Heart left ventricle (tissue), 16 donors: ENCODE measurements around the gene ANKH. TPM values are rescaled to one million over a fixed set of nuclear protein-coding genes. Genes with fewer than 3 reads are reported as not detected.
A peak's percentile ranks its signal among the peaks of the same experiment; 100 is the strongest.
"Not testable (repeated sequence)": the region's sequence is repeated elsewhere in the genome, so short reads cannot be mapped to it uniquely, and the experiment has no call there.

Experiments
- ATAC-seq, 4 donors: fragments of 200-7000 bp; cut with Tn5 transposase; one replicate each; pipeline ENCODE4 v1.9.1; 2020 to 2022; ENCODE audit warnings: moderate library complexity in 4 of 4, mild to moderate bottlenecking in 3 of 4, moderate number of reproducible peaks in 1 of 4
- DNase-seq, 5 donors: peaks; one replicate each; pipeline ENCODE4 v3.0.0-alpha.2; 2020
- H3K27ac ChIP-seq, 12 donors: fragments of 200-600 bp; sonication (generic) in 4 of 12; one replicate each; pipeline versions ENCODE4 v1.5.0 to v1.8.0; 2016 to 2022; ENCODE audit warnings: mild to moderate bottlenecking in 2 of 12
- H3K27me3 ChIP-seq, 9 donors: fragments of 200-600 bp; sonication (generic) in 2 of 9; one replicate each; pipeline versions ENCODE4 v1.5.1 to v1.8.0; 2016 to 2022; ENCODE audit warnings: mild to moderate bottlenecking in 3 of 9
- H3K36me3 ChIP-seq, 9 donors: fragments of 200-600 bp; sonication (generic) in 2 of 9; one replicate each; pipeline versions ENCODE4 v1.5.0 to v1.8.0; 2018 to 2022; ENCODE audit warnings: mild to moderate bottlenecking in 2 of 9
- H3K4me1 ChIP-seq, 12 donors: fragments of 200-600 bp; sonication (generic) in 4 of 12; one replicate each; pipeline versions ENCODE4 v1.5.0 to v1.8.0; 2016 to 2022; ENCODE audit warnings: mild to moderate bottlenecking in 3 of 12
- H3K4me3 ChIP-seq, 12 donors: fragments of 200-600 bp; sonication (generic) in 4 of 12; one replicate each; pipeline versions ENCODE4 v1.5.0 to v1.8.0; 2017 to 2022; ENCODE audit warnings: mild to moderate bottlenecking in 9 of 12, moderate library complexity in 4 of 12
- H3K9me3 ChIP-seq, 12 donors: fragments of 200-600 bp; sonication (generic) in 4 of 12; one replicate each; pipeline versions ENCODE4 v1.5.0 to v1.8.0; 2016 to 2022; ENCODE audit warnings: mild to moderate bottlenecking in 1 of 12
- POLR2A ChIP-seq, 2 donors: fragments of 450-650 bp; IDR thresholded peaks; one replicate each; pipeline ENCODE4 v1.6.1; 2017; ENCODE audit warnings: antibody characterized with exemption in 2 of 2, mild to moderate bottlenecking in 2 of 2, moderate library complexity in 2 of 2
- WGBS, 4 donors: extraction: QIAGEN DNeasy Blood & Tissue Kit in 2 of 4; methylation state at CpG; one replicate each; pipeline versions ENCODE4 v1.1.5 to v1.1.7; 2013 to 2018; 5-methylcytosine and 5-hydroxymethylcytosine counted together
- intact Hi-C, 10 donors: fragments of 100-400 bp; cut with DNase I; formaldehyde crosslinking; loops; one replicate each; pipeline versions ENCODE4 v1.11.1 to v1.14.2; 2022
- polyA plus RNA-seq, 2 donors: library from polyadenylated mRNA; stranded (reverse); fragments of 200-250 nt; gene quantifications; one replicate each; pipeline ENCODE4 v1.2.3, GENCODE V29; 2013
- total RNA-seq, 9 donors: library from RNA; depleted of rRNA in 2 of 9; stranded (reverse); fragments of >200 nt in 2 of 9; fragmentation: NEBNext Ultra II Directional in 3 of 9; extraction: Animal tissue kit (Norgen Biotek cat#: 25700) in 3 of 9; gene quantifications; one replicate each; pipeline versions ENCODE4 v1.1.0 to v1.2.4, GENCODE V29; 2016 to 2023
- TF ChIP-seq, protein P1 (sequence below), 12 donors: fragments of 200-600 bp; sonication (generic) in 4 of 12; IDR thresholded peaks; one replicate each; pipeline versions ENCODE4 v1.5.0 to v1.8.0; 2018 to 2022; ENCODE audit warnings: antibody characterized with exemption in 12 of 12, mild to moderate bottlenecking in 5 of 12
- donor health status: ischemic (EF 13 %, LVEDD 7.1; RV severe dilation, severe dysfunction).
- donor health status: healthy with polysubstance abuse.
- donor health status: DM: no; HTN: yes; CAD: no.
- donor health status: DM: no; HTN: no; CAD: no.
- donor health status: ischemic (EF 25% LVEDD 6.9; RV normal size, moderate dysfunction).
- donor health status: ischemic (EF 25% LVEDD 5.7; RV mildly dilated, moderate dysfunction).
- donor health status: healthy.
- donor health status: DM: yes; HTN: yes; CAD: no.
- donor health status: ischemic (EF 35%, LVEDD 5.7; RV mildly dilated, moderate dysfunction).
- donor health status: nonischemic (EF 11% LVEDD 7.7; RV severe dilation, severe dysfunction).
- donor health status: DM: yes; HTN: yes; CAD: no.
- donor health status: PGD.
- donor health status: ischemic (EF 29% LVEDD 5.4; RV normal size, mild dysfunction).
- donor health status: nonischemic (EF 23%, LVEDD 6.1; RV moderate dilation, normal function).

ANKH gene
- total and polyA plus RNA-seq, 11 donors, result 54.1 to 260 (median 168) TPM

DNA sequence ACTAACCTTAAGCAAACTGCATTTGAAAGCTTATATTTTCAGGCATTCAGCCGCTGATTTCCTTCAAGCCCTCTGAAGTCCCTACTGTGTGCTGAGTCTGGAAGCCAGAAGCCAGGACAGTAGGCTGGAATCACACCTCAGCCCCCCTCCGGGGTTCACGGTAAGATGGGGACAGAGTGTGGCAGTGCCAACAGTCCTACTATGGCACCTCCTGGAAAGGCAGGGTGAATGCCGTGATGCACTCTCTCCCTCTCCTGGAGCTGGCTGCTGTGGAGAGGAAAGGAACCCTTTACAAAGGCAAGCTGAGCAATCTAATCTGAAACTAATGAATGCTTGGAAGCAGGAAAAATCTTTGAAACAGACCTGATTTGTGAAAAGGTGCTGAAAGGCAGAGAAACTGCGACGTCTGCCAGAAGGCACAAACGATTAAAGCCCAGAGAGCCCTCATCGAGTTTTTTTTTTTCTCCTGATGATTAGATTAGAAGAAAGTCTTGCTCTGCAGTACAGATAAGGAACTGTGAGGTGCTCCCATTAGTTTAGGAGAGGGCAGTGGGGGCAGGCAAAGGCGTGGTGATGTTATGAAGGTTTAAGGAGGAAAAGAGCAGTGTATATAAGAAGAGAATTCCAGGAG, 21.0 kb downstream of the ANKH start:
- WGBS, 4 donors, result 33 to 51% (median 43%) methylated on average over 9 of the region's 9 CpGs

DNA sequence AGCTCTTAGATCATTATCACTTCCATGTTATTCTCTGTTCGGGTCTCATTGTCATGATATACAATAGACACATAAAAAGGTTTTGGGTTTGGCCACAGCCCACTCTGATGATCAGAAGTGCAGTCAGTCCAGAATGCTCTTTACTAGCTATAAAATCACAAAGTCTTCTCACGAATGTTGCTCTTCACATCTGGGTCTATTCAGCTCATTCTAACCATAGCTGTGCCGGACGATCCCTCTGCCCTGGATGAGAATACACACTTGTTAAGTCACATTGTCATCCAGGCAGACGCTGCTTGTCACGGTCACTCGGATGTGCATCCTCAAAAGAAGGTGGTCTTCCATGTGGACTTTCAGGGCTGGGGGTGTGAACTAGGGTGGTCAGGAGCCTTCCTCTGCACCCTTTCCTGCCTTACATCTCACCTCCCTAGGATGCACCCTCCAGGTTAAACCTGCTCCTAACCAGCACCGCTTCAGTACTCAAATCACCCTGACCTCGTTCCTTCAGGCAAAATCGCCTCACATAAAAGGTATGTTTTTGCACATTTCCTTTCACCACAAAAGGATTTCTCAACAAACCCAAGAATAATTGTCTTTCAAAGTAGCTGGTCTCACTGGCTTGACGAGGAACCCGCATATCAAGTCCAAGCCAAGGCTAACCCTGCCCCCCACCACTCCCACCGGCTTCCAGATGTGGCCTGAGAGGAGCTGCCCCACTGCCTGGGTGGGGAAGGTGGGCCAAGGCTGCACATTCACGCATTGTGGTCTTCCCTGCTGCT, 21.9 kb downstream of the ANKH start:
- Histone ChIP-seq H3K36me3 (peaks cover 0 to 32% (median 0%) of the 10 kb centered on the region in 9 donors), H3K27ac (no peak overlapping the region), H3K27me3 (no peaks in the 10 kb centered on the region), H3K9me3 (no peaks in the 10 kb centered on the region), H3K4me1 (peaks cover 3 to 53% (median 22%) of the 10 kb centered on the region in 12 donors), H3K4me3 (no peak overlapping the region)
- intact Hi-C loops, result loop anchor here in 1 of 10 donors (10.0 kb wide), 1 partner anchor 105 kb away; no protein-coding TSS in a partner anchor
- WGBS, 4 donors, result 83 to 87% (median 86%) methylated on average over 14 of the region's 14 CpGs
- no peak for TF ChIP-seq POLR2A (IDR thresholded peaks at IDR 0.05)
- TF ChIP-seq, protein P1, sequence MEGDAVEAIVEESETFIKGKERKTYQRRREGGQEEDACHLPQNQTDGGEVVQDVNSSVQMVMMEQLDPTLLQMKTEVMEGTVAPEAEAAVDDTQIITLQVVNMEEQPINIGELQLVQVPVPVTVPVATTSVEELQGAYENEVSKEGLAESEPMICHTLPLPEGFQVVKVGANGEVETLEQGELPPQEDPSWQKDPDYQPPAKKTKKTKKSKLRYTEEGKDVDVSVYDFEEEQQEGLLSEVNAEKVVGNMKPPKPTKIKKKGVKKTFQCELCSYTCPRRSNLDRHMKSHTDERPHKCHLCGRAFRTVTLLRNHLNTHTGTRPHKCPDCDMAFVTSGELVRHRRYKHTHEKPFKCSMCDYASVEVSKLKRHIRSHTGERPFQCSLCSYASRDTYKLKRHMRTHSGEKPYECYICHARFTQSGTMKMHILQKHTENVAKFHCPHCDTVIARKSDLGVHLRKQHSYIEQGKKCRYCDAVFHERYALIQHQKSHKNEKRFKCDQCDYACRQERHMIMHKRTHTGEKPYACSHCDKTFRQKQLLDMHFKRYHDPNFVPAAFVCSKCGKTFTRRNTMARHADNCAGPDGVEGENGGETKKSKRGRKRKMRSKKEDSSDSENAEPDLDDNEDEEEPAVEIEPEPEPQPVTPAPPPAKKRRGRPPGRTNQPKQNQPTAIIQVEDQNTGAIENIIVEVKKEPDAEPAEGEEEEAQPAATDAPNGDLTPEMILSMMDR (IDR thresholded peaks at IDR 0.05), result no peak
- ATAC-seq (no peak), DNase-seq (no peak)

More for the DNA sequence above, 21.0 kb downstream of the ANKH start:
- Histone ChIP-seq H3K27ac (peak overlapping the region in 2 of 12 donors; percentile 7 to 15), H3K36me3 (peaks cover 0 to 24% (median 0%) of the 10 kb centered on the region in 9 donors), H3K27me3 (no peaks in the 10 kb centered on the region), H3K4me1 (peaks cover 3 to 62% (median 26%) of the 10 kb centered on the region in 12 donors), H3K4me3 (no peak overlapping the region), H3K9me3 (no peaks in the 10 kb centered on the region)
- ATAC-seq (peak in 3 of 4 donors; percentile 28 to 57 (median 31)), DNase-seq (no peak)
- intact Hi-C loops, result loop anchor here in 1 of 10 donors (10.0 kb wide), 1 partner anchor 106 kb away; no protein-coding TSS in a partner anchor
- TF ChIP-seq, protein P1 (IDR thresholded peaks at IDR 0.05), result no peak
- TF ChIP-seq POLR2A (IDR thresholded peaks at IDR 0.05), result no peak

DNA sequence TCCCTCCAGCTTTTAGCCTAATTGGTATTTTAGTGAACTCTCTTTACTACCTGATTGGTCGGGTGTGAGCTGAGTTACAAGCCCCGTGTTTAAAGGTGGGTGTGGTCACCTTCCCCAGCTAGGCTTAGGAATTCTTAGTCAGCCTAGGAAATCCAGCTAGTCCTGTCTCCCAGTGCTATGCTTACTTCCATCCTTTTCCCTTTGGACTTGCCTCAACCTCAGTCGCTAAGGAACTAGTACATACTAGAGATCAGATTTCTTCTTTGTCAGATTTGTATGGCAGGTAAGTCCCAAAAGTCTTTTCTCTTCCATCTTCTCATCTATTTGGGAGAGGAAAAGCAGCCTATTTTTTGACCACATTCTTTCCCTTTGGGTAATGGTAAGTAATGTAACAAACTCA, 22.6 kb downstream of the ANKH start:
- Histone ChIP-seq H3K4me1 (peaks cover 3 to 50% (median 21%) of the 10 kb centered on the region in 12 donors), H3K36me3 (peaks cover 0 to 40% (median 4%) of the 10 kb centered on the region in 9 donors)
- H3K27ac ChIP-seq, H3K4me3 ChIP-seq, intact Hi-C loops, DNase-seq, H3K27me3 ChIP-seq, H3K9me3 ChIP-seq, ATAC-seq: not testable (repeated sequence)
- 71 to 74% (median 73%) methylated on average over 3 of the region's 3 CpGs for WGBS, 4 donors

DNA sequence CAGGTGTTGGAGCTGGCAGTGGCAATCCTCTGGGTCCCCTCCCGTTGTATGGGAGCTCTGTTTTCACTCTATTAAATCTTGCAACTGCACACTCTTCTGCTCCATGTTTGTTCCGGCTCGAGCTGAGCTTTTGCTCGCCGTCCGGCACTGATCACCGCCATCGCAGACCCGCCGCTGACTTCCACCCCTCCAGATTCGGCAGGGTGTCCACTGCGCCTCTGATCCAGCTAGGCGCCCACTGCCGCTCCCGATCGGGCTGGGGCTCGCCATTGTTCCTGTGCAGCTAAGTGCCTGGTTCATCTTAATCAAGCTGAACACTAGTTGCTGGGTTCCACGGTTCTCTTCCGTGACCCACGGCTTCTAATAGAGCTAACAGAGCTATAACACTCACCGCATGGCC, 23.2 kb downstream of the ANKH start:
- Histone ChIP-seq H3K4me1 (peaks cover 3 to 44% (median 21%) of the 10 kb centered on the region in 12 donors), H3K27ac (no peak overlapping the region), H3K36me3 (peaks cover 0 to 40% (median 4%) of the 10 kb centered on the region in 9 donors), H3K27me3 (no peaks in the 10 kb centered on the region), H3K9me3 (no peaks in the 10 kb centered on the region), H3K4me3 (no peak overlapping the region)
- TF ChIP-seq POLR2A (IDR thresholded peaks at IDR 0.05), result no peak
- TF ChIP-seq, protein P1 (IDR thresholded peaks at IDR 0.05), result no peak
- 95 to 96% (median 96%) methylated on average over 21 of the region's 21 CpGs for WGBS, 4 donors
- no peak for DNase-seq
- ATAC-seq, result no peak
- intact Hi-C loops, result no loop called here
